ENCODE measurements around the gene MAMDC2.

DNA sequence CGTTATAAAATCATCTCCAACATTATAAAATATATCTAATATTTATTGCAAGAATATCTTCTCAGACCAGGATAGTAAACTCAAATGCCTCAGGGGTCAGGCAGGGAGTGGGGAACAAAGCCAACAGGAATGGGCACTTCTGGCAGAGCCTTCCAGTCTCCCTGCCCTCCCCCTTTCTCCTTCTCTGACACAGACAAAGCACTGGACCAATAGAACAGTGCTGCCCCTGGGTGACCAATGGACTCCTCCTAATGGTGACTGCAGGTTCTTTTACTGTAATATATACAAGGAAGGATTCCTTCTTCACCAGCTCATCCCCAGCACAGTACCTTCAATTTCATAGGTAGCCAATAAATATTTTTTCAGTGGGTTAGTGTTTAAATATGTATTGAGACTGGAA, 31.1 kb upstream of the MAMDC2 start:
- TF ChIP-seq, protein P1, sequence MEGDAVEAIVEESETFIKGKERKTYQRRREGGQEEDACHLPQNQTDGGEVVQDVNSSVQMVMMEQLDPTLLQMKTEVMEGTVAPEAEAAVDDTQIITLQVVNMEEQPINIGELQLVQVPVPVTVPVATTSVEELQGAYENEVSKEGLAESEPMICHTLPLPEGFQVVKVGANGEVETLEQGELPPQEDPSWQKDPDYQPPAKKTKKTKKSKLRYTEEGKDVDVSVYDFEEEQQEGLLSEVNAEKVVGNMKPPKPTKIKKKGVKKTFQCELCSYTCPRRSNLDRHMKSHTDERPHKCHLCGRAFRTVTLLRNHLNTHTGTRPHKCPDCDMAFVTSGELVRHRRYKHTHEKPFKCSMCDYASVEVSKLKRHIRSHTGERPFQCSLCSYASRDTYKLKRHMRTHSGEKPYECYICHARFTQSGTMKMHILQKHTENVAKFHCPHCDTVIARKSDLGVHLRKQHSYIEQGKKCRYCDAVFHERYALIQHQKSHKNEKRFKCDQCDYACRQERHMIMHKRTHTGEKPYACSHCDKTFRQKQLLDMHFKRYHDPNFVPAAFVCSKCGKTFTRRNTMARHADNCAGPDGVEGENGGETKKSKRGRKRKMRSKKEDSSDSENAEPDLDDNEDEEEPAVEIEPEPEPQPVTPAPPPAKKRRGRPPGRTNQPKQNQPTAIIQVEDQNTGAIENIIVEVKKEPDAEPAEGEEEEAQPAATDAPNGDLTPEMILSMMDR (IDR thresholded peaks at IDR 0.05 in 4 of 5, conservative IDR thresholded peaks at IDR 0.05 in 1 of 5), result no peak
- no peak for TF ChIP-seq POLR2A (IDR thresholded peaks at IDR 0.05)

All from gastrocnemius medialis (tissue), 4 donors.